Esophagus squamous epithelium (tissue), 4 donors: ENCODE data around the gene TC2N.

Experiments used
- CTCF ChIP-seq, 6 experiments: fragments of 450-650 bp in 4 of 6; fragments of 200-600 bp in 2 of 6; sonication (generic) in 2 of 6; IDR thresholded peaks; one replicate each; pipeline ENCODE4 v1.5.1; 2016 to 2019; ENCODE audit warnings: antibody characterized with exemption in 6 of 6, mild to moderate bottlenecking in 4 of 6, moderate library complexity in 4 of 6
- POLR2A ChIP-seq, 4 donors: fragments of 450-650 bp; IDR thresholded peaks; one replicate each; pipeline ENCODE4 v1.6.1; 2017; ENCODE audit warnings: antibody characterized with exemption in 4 of 4, mild to moderate bottlenecking in 4 of 4, moderate library complexity in 3 of 4

GRCh38 chr14:91753501-91754128, 113.7 kb downstream of the TC2N start:
- TF ChIP-seq CTCF (IDR thresholded peaks at IDR 0.05) = no peak
- no peak for TF ChIP-seq POLR2A (IDR thresholded peaks at IDR 0.05)
